Measurements from ENCODE around the gene DNER.

DNA sequence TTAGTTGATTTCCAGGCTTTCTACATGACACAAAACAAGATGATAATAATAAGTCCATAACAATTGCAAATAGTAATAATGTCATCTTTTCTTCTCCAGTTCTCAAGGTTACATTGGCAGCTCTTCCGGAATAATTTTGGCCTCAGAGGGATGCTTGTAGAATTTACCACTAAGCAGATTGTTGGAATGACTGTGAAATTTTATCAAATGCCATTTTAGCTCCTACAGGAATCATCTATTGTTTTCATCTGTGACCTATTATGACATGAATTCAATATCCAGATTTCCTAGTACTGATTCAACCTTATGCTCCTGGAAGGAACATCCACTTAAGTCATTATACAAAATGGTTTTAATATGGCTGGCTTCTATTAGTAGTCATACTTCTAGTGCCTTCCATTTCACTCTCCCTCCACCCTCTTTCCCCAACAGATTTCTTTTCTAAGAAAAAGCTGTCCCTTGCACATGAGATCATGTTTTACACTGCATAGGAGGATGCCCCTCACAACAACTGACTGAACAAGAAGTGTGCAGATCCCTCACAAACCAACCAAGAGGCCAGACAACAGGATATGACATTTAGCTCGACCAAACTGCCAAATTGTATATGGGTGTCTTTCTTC, 200.0 kb downstream of the DNER start:
- TF ChIP-seq ZNF274 (IDR thresholded peaks at IDR 0.05; ENCODE audit: low read depth, low read length) (no peak), SUZ12 (IDR thresholded peaks at IDR 0.05; ENCODE audit: extremely low read depth, insufficient read depth, insufficient read length) (no peak), YY1 (IDR thresholded peaks at IDR 0.05; ENCODE audit: insufficient read depth, insufficient read length) (no peak)
